Esophagus muscularis mucosa (tissue), 4 donors: Measurements from ENCODE around the gene SPTSSA. TPM values are rescaled to one million over a fixed set of nuclear protein-coding genes. Genes with fewer than 3 reads are reported as not detected.

Source experiments
- DNase-seq: peaks from one replicate; pipeline ENCODE4 v3.0.0-alpha.2; 2017; ENCODE audit errors: extremely low spot score
- H3K27ac ChIP-seq, 4 donors: fragments of 200-600 bp; sonication (generic); replicated peaks in 1 of 4; 1 replicate in 3 of 4; 2 replicates in 1 of 4; pipeline ENCODE4 v1.5.1; 2016 to 2019; ENCODE audit warnings: mild to moderate bottlenecking in 1 of 4
- H3K27me3 ChIP-seq, 4 donors: fragments of 200-600 bp; sonication (generic); one replicate each; pipeline versions ENCODE4 v1.5.1 to v1.6.0; 2016 to 2019
- H3K36me3 ChIP-seq, 4 donors: fragments of 200-600 bp; sonication (generic); one replicate each; pipeline ENCODE4 v1.5.1; 2016 to 2019
- H3K4me1 ChIP-seq, 4 donors: fragments of 200-600 bp; sonication (generic); one replicate each; pipeline ENCODE4 v1.5.1; 2016 to 2019
- H3K4me3 ChIP-seq, 4 donors: fragments of 200-600 bp; sonication (generic); 1 replicate in 2 of 4; 2 replicates in 2 of 4; pipeline ENCODE4 v1.5.1; 2016 to 2019; ENCODE audit warnings: mild to moderate bottlenecking in 4 of 4, moderate library complexity in 1 of 4
- H3K9me3 ChIP-seq, 4 donors: fragments of 200-600 bp; sonication (generic); 1 replicate in 3 of 4; 2 replicates in 1 of 4; pipeline ENCODE4 v1.5.1; 2016 to 2019
- EP300 ChIP-seq: sonication (generic); formaldehyde crosslinking; IDR thresholded peaks from one replicate; pipeline ENCODE4 v1.6.1; 2017; ENCODE audit warnings: antibody characterized with exemption
- POLR2A ChIP-seq: fragments of 450-650 bp; IDR thresholded peaks from one replicate; pipeline ENCODE4 v1.6.1; 2017; ENCODE audit warnings: antibody characterized with exemption, moderate library complexity, mild to moderate bottlenecking, low read depth
- POLR2AphosphoS5 ChIP-seq, 2 donors: sonication (generic); formaldehyde crosslinking; IDR thresholded peaks; one replicate each; pipeline ENCODE4 v1.6.1; 2017; ENCODE audit warnings: antibody characterized with exemption in 2 of 2
- WGBS: methylation state at CpG from one replicate; pipeline ENCODE4 v1.1.5; 2018; 5-methylcytosine and 5-hydroxymethylcytosine counted together
- intact Hi-C: fragments of 100-400 bp; cut with DNase I; formaldehyde crosslinking; loops from one replicate; pipeline ENCODE4 v1.15.1; 2023
- total RNA-seq, 4 donors: library from RNA; depleted of rRNA; stranded (reverse); fragments of >200 nt; gene quantifications; one replicate each; pipeline versions ENCODE4 v1.1.0 to v1.2.1, GENCODE V29; 2016
- TF ChIP-seq, protein P1 (sequence below), 3 experiments: fragments of 200-600 bp in 2 of 3; fragments of 450-650 bp in 1 of 3; sonication (generic) in 2 of 3; IDR thresholded peaks; one replicate each; pipeline ENCODE4 v1.5.1; 2017 to 2019; ENCODE audit warnings: antibody characterized with exemption in 3 of 3, mild to moderate bottlenecking in 2 of 3, moderate library complexity in 1 of 3

Gene SPTSSA
- total RNA-seq, 4 donors from 2014 or later = 21.2 to 26.2 (median 22.1) TPM

DNA sequence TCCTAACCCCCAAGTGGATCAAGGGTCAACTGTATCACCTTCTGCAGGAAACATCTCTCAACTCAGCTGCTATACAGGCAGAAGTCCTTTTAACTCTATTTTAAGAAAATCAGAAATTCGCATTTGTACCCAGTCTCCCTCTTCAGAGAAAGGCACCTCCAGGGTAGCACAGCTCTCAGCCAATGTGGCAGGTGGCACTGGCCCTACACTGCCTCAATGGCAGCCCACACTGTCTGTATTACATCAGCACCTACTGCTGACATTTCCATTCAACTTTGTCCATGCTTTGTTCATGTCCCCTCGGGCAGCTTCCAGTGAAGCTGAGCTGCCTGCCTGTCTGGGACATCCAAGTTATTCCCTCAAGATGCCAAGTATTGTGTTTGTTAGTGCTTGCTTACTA lies 8.8 kb downstream of the SPTSSA start:
- no peak for DNase-seq
- Histone ChIP-seq H3K9me3 (no peaks in the 10 kb centered on the region), H3K4me1 (peaks cover 0 to 17% (median 0%) of the 10 kb centered on the region in 4 donors), H3K27ac (no peak overlapping the region), H3K4me3 (no peak overlapping the region), H3K36me3 (peaks cover 13 to 32% (median 20%) of the 10 kb centered on the region in 4 donors), H3K27me3 (no peaks in the 10 kb centered on the region)
- TF ChIP-seq, protein P1, sequence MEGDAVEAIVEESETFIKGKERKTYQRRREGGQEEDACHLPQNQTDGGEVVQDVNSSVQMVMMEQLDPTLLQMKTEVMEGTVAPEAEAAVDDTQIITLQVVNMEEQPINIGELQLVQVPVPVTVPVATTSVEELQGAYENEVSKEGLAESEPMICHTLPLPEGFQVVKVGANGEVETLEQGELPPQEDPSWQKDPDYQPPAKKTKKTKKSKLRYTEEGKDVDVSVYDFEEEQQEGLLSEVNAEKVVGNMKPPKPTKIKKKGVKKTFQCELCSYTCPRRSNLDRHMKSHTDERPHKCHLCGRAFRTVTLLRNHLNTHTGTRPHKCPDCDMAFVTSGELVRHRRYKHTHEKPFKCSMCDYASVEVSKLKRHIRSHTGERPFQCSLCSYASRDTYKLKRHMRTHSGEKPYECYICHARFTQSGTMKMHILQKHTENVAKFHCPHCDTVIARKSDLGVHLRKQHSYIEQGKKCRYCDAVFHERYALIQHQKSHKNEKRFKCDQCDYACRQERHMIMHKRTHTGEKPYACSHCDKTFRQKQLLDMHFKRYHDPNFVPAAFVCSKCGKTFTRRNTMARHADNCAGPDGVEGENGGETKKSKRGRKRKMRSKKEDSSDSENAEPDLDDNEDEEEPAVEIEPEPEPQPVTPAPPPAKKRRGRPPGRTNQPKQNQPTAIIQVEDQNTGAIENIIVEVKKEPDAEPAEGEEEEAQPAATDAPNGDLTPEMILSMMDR (IDR thresholded peaks at IDR 0.05) = no peak
- TF ChIP-seq POLR2A (no peak), EP300 (no peak), POLR2AphosphoS5 (IDR thresholded peaks at IDR 0.05) (no peak)
- intact Hi-C loops = no loop called here
- WGBS = 88% methylated on average over 2 of the region's 2 CpGs

GRCh38 chr14:34452258-34452822 lies 9.7 kb downstream of the SPTSSA start:
- peaks cover 0 to 16% (median 0%) of the 10 kb centered on the region in 4 donors for H3K4me1 ChIP-seq
- DNase-seq = no peak
- 67% methylated on average over 1 of the region's 1 CpG for WGBS
- H3K36me3 ChIP-seq = peaks cover 13 to 32% (median 20%) of the 10 kb centered on the region in 4 donors
- intact Hi-C loops = no loop called here
- no peak overlapping the region for H3K27ac ChIP-seq
- H3K9me3 ChIP-seq = no peaks in the 10 kb centered on the region
- no peaks in the 10 kb centered on the region for H3K27me3 ChIP-seq
- TF ChIP-seq POLR2A (no peak), EP300 (no peak)
- TF ChIP-seq, protein P1 (IDR thresholded peaks at IDR 0.05) = no peak
- H3K4me3 ChIP-seq = no peak overlapping the region

- 71% methylated on average over 1 of the region's 1 CpG for WGBS
- no peak for DNase-seq
- intact Hi-C loops = no loop called here
- Histone ChIP-seq H3K9me3 (no peaks in the 10 kb centered on the region), H3K27me3 (no peaks in the 10 kb centered on the region), H3K27ac (no peak overlapping the region), H3K4me1 (peaks cover 0 to 14% (median 0%) of the 10 kb centered on the region in 4 donors), H3K36me3 (peaks cover 14 to 24% (median 16%) of the 10 kb centered on the region in 4 donors), H3K4me3 (no peak overlapping the region)
- TF ChIP-seq EP300 (no peak), POLR2AphosphoS5 (IDR thresholded peaks at IDR 0.05) (no peak), POLR2A (no peak)
- TF ChIP-seq, protein P1 (IDR thresholded peaks at IDR 0.05) = no peak
These were observed 11.1 kb downstream of the SPTSSA start for GRCh38 chr14:34450958-34451357.

DNA sequence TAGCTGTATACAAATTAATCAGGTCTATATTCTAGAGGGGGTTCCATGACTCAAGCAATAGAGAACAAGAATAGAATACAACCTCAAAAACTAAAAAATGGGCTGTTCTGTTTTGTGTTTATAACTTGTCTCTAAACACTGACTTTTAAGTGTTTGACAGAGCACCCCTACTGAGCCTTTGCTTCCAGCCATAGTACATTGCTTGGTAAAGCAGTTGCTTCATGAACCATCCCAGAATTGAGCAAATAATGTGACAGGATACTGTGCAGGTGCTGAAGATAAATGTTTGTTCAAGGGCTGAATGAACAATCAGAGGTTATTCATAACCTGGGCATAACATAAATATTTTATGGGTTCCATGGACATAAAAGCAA lies 11.5 kb downstream of the SPTSSA start:
- no peak for DNase-seq
- no peak for TF ChIP-seq POLR2AphosphoS5 (IDR thresholded peaks at IDR 0.05)
- no peak for TF ChIP-seq POLR2A
- TF ChIP-seq EP300 = no peak
- TF ChIP-seq, protein P1 (IDR thresholded peaks at IDR 0.05) = no peak
- Histone ChIP-seq H3K4me1 (peaks cover 0 to 14% (median 0%) of the 10 kb centered on the region in 4 donors), H3K27me3 (no peaks in the 10 kb centered on the region), H3K27ac (no peak overlapping the region), H3K36me3 (peaks cover 9 to 20% (median 12%) of the 10 kb centered on the region in 4 donors), H3K4me3 (no peak overlapping the region), H3K9me3 (no peaks in the 10 kb centered on the region)
- intact Hi-C loops = no loop called here
